GM18505 (cell line): ENCODE measurements around the gene MAN2B2.

Experiments used
- ATAC-seq: cut with Tn5 transposase; IDR thresholded peaks from one replicate; pipeline ENCODE4 v1.9.1; 2021; ENCODE audit not compliant: unreplicated experiment
- POLR2A ChIP-seq: IDR thresholded peaks from 4 replicates; pipeline ENCODE4 v1.6.1; 2011; ENCODE audit warnings: borderline replicate concordance; ENCODE audit not compliant: insufficient read depth, insufficient read length; ENCODE audit errors: extremely low read depth

Gene MAN2B2

GRCh38 chr4:6551660-6552059 lies 23.3 kb upstream of the MAN2B2 start:
- no peak for TF ChIP-seq POLR2A
- no peak for ATAC-seq

GRCh38 chr4:6555519-6555918 lies 19.5 kb upstream of the MAN2B2 start:
- no peak for TF ChIP-seq POLR2A
- no peak for ATAC-seq

GRCh38 chr4:6556263-6556662 lies 18.7 kb upstream of the MAN2B2 start:
- no peak for TF ChIP-seq POLR2A
- ATAC-seq = no peak

GRCh38 chr4:6557185-6557584 lies 17.8 kb upstream of the MAN2B2 start:
- no peak for ATAC-seq
- no peak for TF ChIP-seq POLR2A

GRCh38 chr4:6557856-6558255 lies 17.1 kb upstream of the MAN2B2 start:
- TF ChIP-seq POLR2A = no peak
- ATAC-seq = no peak

- ATAC-seq = no peak
- TF ChIP-seq POLR2A = no peak
Measured at GRCh38 chr4:6560416-6561172, 14.4 kb upstream of the MAN2B2 start.

- TF ChIP-seq POLR2A = no peak
- no peak for ATAC-seq
Measured at GRCh38 chr4:6561173-6561516, 13.8 kb upstream of the MAN2B2 start.

GRCh38 chr4:6561706-6562371 lies 13.2 kb upstream of the MAN2B2 start:
- ATAC-seq = no peak

GRCh38 chr4:6562931-6563901 lies 11.8 kb upstream of the MAN2B2 start:
- no peak for ATAC-seq
- TF ChIP-seq POLR2A = no peak

More at GRCh38 chr4:6561706-6562371, 13.2 kb upstream of the MAN2B2 start:
- TF ChIP-seq POLR2A = no peak

GRCh38 chr4:6563935-6564645 lies 10.9 kb upstream of the MAN2B2 start:
- no peak for ATAC-seq
- no peak for TF ChIP-seq POLR2A

- no peak for TF ChIP-seq POLR2A
- ATAC-seq = no peak
Measured at GRCh38 chr4:6565691-6566390, 9.1 kb upstream of the MAN2B2 start.
